Measurements from ENCODE around the gene SH3GL3.

SH3GL3 gene

GRCh38 chr15:83592370-83593040 lies 145.4 kb downstream of the SH3GL3 start:
- TF ChIP-seq EZH2phosphoT487 (conservative IDR thresholded peaks at IDR 0.05; ENCODE audit: low read length) = no peak
- no peak for TF ChIP-seq CTCF (IDR thresholded peaks at IDR 0.05; ENCODE audit: insufficient read depth, low read length, poor library complexity, severe bottlenecking)
- H3K79me2 ChIP-seq (ENCODE audit: insufficient read depth, low read length) = no peaks in the 10 kb centered on the region
- no peak overlapping the region for H3K4me2 ChIP-seq (ENCODE audit: low read depth, low read length, poor library complexity, severe bottlenecking)
- no peak overlapping the region for H3K9ac ChIP-seq (ENCODE audit: low read length)
- H3K27me3 ChIP-seq (ENCODE audit: low read length) = no peaks in the 10 kb centered on the region
- no peaks in the 10 kb centered on the region for H4K20me1 ChIP-seq (ENCODE audit: low read depth, low read length)
- H2AFZ ChIP-seq (ENCODE audit: low read depth, low read length, severe bottlenecking) = no peak overlapping the region
- H3K9me2 ChIP-seq (replicated peaks; ENCODE audit: insufficient read depth, low read length) = no peaks in the 10 kb centered on the region
- no peaks in the 10 kb centered on the region for H3K36me3 ChIP-seq (ENCODE audit: low read length)
- no peaks in the 10 kb centered on the region for H3F3A ChIP-seq (ENCODE audit: insufficient read depth)
- no peak overlapping the region for H3K27ac ChIP-seq (ENCODE audit: low read depth, low read length)
- H3K9me3 ChIP-seq (ENCODE audit: insufficient read depth, low read length) = no peaks in the 10 kb centered on the region
- H3K4me3 ChIP-seq (ENCODE audit: insufficient read depth, low read length, poor library complexity, severe bottlenecking) = no peak overlapping the region

GRCh38 chr15:83595191-83595590 lies 148.1 kb downstream of the SH3GL3 start:
- H3K9ac ChIP-seq (ENCODE audit: low read length) = no peak overlapping the region
- no peak overlapping the region for H3K27ac ChIP-seq (ENCODE audit: low read depth, low read length)
- no peaks in the 10 kb centered on the region for H3K36me3 ChIP-seq (ENCODE audit: low read length)
- H3F3A ChIP-seq (ENCODE audit: insufficient read depth) = no peaks in the 10 kb centered on the region
- no peak overlapping the region for H3K4me2 ChIP-seq (ENCODE audit: low read depth, low read length, poor library complexity, severe bottlenecking)
- TF ChIP-seq EZH2phosphoT487 (conservative IDR thresholded peaks at IDR 0.05; ENCODE audit: low read length) (no peak), CTCF (IDR thresholded peaks at IDR 0.05; ENCODE audit: insufficient read depth, low read length, poor library complexity, severe bottlenecking) (no peak)
- no peaks in the 10 kb centered on the region for H3K9me2 ChIP-seq (replicated peaks; ENCODE audit: insufficient read depth, low read length)
- H2AFZ ChIP-seq (ENCODE audit: low read depth, low read length, severe bottlenecking) = no peak overlapping the region
- H3K79me2 ChIP-seq (ENCODE audit: insufficient read depth, low read length) = no peaks in the 10 kb centered on the region
- H3K4me3 ChIP-seq (ENCODE audit: insufficient read depth, low read length, poor library complexity, severe bottlenecking) = no peak overlapping the region
- H4K20me1 ChIP-seq (ENCODE audit: low read depth, low read length) = no peaks in the 10 kb centered on the region
- H3K27me3 ChIP-seq (ENCODE audit: low read length) = no peaks in the 10 kb centered on the region
- no peaks in the 10 kb centered on the region for H3K9me3 ChIP-seq (ENCODE audit: insufficient read depth, low read length)

- H3K4me3 ChIP-seq (ENCODE audit: insufficient read depth, low read length, poor library complexity, severe bottlenecking) = no peak overlapping the region
- no peak overlapping the region for H3K27ac ChIP-seq (ENCODE audit: low read depth, low read length)
- H2AFZ ChIP-seq (ENCODE audit: low read depth, low read length, severe bottlenecking) = no peak overlapping the region
- no peak overlapping the region for H3K9ac ChIP-seq (ENCODE audit: low read length)
- H4K20me1 ChIP-seq (ENCODE audit: low read depth, low read length) = no peaks in the 10 kb centered on the region
- TF ChIP-seq EZH2phosphoT487 (conservative IDR thresholded peaks at IDR 0.05; ENCODE audit: low read length) = no peak
- no peak for TF ChIP-seq CTCF (IDR thresholded peaks at IDR 0.05; ENCODE audit: insufficient read depth, low read length, poor library complexity, severe bottlenecking)
- H3K9me3 ChIP-seq (ENCODE audit: insufficient read depth, low read length) = no peaks in the 10 kb centered on the region
- H3K79me2 ChIP-seq (ENCODE audit: insufficient read depth, low read length) = no peaks in the 10 kb centered on the region
- no peaks in the 10 kb centered on the region for H3F3A ChIP-seq (ENCODE audit: insufficient read depth)
- H3K36me3 ChIP-seq (ENCODE audit: low read length) = no peaks in the 10 kb centered on the region
- H3K9me2 ChIP-seq (replicated peaks; ENCODE audit: insufficient read depth, low read length) = no peaks in the 10 kb centered on the region
- H3K4me2 ChIP-seq (ENCODE audit: low read depth, low read length, poor library complexity, severe bottlenecking) = no peak overlapping the region
- H3K27me3 ChIP-seq (ENCODE audit: low read length) = no peaks in the 10 kb centered on the region
Measured at GRCh38 chr15:83598031-83598430, 150.9 kb downstream of the SH3GL3 start.

Measured in SU-DHL-6 (cell line).